ENCODE measurements around the gene PDE4D.
A peak's percentile ranks its signal among the peaks of the same experiment; 100 is the strongest.

The PDE4D gene

GRCh38 chr5:59497207-59497606 lies 396.3 kb downstream of the PDE4D start:
- DNase-seq (ENCODE audit: low read depth) = no peak
- no peak for TF ChIP-seq CTCF (IDR thresholded peaks at IDR 0.05; ENCODE audit: insufficient read depth, low read depth, low read length, missing control alignments)
- H3K4me3 ChIP-seq (ENCODE audit: low read length) = no peak overlapping the region

GRCh38 chr5:59496524-59497134 lies 396.9 kb downstream of the PDE4D start:
- DNase-seq (ENCODE audit: low read depth) = peak; percentile 49
- no peak overlapping the region for H3K4me3 ChIP-seq (ENCODE audit: low read length)
- peak; percentile 63 for TF ChIP-seq CTCF (IDR thresholded peaks at IDR 0.05; ENCODE audit: insufficient read depth, low read depth, low read length, missing control alignments)

GRCh38 chr5:59491945-59492344 lies 401.6 kb downstream of the PDE4D start:
- DNase-seq (ENCODE audit: low read depth) = no peak
- no peak for TF ChIP-seq CTCF (IDR thresholded peaks at IDR 0.05; ENCODE audit: insufficient read depth, low read depth, low read length, missing control alignments)
- no peak overlapping the region for H3K4me3 ChIP-seq (ENCODE audit: low read length)

- DNase-seq (ENCODE audit: low read depth) = no peak
- H3K4me3 ChIP-seq (ENCODE audit: low read length) = no peak overlapping the region
- no peak for TF ChIP-seq CTCF (IDR thresholded peaks at IDR 0.05; ENCODE audit: insufficient read depth, low read depth, low read length, missing control alignments)
Measured at GRCh38 chr5:59489551-59489950, 404.0 kb downstream of the PDE4D start.

- TF ChIP-seq CTCF (IDR thresholded peaks at IDR 0.05; ENCODE audit: insufficient read depth, low read depth, low read length, missing control alignments) = no peak
- no peak overlapping the region for H3K4me3 ChIP-seq (ENCODE audit: low read length)
- no peak for DNase-seq (ENCODE audit: low read depth)
Measured at GRCh38 chr5:59487772-59488729, 405.5 kb downstream of the PDE4D start.

GRCh38 chr5:59487068-59487686 lies 406.3 kb downstream of the PDE4D start:
- no peak for DNase-seq (ENCODE audit: low read depth)

More at GRCh38 chr5:59487068-59487686, 406.3 kb downstream of the PDE4D start:
- no peak overlapping the region for H3K4me3 ChIP-seq (ENCODE audit: low read length)
- no peak for TF ChIP-seq CTCF (IDR thresholded peaks at IDR 0.05; ENCODE audit: insufficient read depth, low read depth, low read length, missing control alignments)

Measured in epithelial cell of esophagus (primary cell).